Cerebellar cortex (tissue), 1 donor: ENCODE data around the gene DDA1.
"Not testable (repeated sequence)": the region's sequence is repeated elsewhere in the genome, so short reads cannot be mapped to it uniquely, and the experiment has no call there.

Source experiments
- DNase-seq: peaks from one replicate; pipeline ENCODE4 v3.0.0-alpha.2; 2015; ENCODE audit warnings: low spot score

DDA1 gene

DNA sequence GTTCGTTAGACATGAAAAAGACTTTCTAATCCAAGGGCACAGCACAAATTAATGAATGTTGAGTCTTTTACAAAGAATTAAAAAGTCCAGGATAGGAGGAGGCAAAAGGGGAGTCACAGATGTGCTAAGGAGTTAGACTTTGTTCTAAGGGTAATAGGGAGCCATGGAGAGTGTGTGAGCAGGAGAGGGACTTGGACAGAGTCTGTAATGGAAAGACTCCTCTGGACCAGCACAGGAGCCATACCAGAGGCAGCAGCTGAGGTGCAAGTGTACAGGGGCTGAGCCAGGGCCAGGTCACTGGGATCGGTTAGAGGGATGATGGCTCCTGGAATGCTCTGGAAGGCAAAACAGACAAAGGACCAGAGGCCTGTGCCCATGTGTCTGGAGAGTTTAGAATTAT lies 38.5 kb downstream of the DDA1 start:
- no peak for DNase-seq

DNA sequence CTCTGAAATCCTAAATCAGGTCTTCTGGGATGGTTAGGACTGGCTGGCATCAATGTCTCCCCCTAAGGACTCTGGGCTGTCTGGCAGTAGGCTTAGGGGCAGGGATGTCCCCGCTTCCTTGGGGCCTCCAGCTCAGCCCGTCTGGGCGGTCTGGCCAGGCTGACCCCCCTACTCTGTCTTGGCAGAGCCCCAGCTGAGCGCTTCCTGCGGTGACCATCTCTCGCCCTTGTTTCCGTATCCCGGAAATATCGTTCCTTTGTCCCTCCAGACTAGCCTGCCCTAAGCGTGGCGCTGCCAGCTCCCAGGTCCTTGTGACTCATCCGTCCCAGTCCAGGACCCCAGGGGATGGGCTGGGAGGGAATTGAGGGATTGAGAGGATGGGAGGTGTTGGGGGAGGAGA lies 39.3 kb downstream of the DDA1 start:
- no peak for DNase-seq

DNA sequence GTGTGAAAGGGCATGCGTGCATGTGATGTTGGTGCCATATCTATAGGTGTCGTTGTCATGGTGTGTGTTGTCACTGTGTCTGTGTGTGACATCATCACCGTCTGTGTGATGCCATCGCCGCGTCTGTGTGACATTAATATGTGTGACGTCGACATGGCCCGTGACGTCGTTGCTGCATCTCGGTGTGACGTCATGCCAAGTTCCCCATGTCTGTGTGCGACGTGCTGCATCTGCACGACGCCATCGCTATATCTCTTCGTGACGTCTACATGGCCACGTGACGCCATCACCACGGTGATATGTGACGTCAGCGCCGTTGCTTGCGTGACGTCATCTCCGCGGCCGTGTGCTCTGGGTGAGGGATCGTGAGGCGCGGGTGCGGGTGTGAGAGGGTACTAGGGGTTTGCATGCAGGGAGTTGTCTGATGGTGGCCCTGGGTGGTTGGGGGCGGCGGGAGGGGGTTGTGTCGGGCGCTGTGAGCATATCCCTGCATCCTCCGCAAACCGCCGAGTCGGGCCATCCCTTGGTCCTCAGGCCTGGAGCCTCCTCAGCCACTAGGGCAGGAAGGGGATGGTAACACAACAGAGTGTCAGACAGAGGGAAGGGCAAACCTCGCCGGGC lies 42.6 kb downstream of the DDA1 start:
- DNase-seq = no peak

DNA sequence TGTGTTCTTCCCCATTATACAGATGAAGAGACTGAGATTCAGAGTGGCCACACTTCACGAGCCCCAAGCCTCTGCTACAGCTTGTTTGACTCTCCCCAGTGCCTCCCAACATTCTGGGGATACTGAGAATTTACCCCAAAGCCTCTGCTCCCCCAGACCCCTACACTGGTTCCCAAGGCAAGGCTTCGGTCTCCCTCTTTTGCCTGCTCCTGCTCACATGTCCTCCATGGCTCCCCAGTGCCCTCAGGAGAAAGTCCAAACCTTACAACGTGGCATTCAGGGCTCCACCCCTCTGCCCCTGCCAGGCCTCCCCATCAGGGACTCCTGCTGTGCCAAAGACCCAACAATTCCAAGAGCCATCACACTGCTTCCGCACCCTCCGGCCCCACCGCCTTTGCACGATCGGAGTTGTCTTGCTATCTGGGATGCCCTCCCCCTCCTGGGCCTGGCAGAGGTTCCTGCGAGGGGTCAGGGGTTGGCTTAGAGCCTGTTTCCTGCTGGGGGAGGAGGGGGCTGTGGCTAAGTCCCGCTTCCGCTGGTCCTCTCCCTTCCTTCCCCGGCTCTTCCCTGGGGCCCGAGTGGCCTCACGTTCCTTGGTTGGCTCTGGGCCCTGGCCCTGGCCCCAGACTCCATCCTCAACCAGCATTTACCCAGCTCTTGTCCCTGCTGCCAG lies 43.4 kb downstream of the DDA1 start:
- DNase-seq = no peak

DNA sequence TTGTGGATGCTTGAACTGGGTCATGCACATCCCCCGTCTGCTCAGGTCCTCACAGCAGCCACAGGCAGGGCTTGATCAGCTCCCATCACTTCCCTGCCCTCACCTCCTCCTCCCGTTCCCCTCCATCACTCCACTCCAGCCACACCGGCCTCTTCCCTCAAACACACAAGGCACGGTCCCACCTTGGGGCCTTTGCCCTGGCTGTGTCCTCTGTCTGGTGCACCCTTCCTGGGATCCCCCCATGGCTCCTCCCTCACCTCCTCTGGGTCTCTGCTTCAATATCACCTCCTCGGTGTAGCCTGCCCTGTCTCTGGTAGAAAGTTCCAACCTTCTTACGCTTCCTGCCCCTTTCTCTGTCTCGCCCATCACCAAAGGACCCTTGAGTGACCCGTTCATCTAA lies 44.0 kb downstream of the DDA1 start:
- no peak for DNase-seq

DNA sequence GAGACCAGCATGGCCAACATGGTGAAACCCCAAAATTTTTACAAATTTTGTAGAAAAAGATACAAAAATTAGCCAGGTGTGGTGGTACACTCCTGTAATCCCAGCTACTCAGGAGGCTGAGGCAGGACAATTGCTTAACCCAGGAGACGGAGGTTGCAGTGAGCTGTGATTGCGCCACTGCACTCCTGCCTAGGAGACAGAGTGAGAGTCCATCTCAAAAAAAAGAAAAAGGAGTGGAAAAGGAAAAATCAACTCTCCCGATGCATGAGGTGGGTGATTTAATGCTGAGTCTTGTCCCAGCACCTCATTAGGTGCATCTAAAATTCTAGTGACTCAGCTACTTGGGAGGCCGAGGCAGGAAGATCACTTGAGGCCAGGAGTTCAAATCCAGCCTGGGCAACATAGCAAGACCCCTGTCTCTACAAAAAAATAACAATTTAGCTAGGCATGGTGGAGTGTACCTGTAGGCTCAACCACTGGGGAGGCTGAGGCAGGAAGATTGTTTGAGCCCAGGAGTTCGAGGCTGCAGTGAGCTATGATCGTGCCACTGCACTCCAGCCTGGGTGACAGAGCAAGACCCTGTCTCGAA lies 47.8 kb downstream of the DDA1 start:
- DNase-seq = no peak

DNA sequence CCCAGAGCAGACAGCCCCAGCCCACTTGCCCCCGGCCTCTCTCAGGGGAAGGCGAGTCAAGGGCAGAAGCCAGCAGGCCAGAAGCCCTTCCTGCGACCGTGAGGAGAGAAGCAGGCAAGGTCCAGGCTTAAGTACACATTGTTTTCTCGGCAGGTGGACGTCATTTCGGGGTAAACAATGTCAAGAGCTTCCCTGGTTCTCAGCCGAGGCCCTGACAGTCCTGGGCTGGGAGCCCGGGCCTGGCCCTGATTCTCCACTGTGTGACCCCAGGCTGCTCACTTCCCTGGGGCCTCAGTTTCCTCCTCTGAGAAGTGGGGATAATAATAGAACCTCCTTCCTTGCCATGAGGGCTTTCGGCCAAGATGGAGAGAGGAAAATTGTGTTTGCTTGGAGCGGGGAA lies 48.4 kb downstream of the DDA1 start:
- no peak for DNase-seq

DNA sequence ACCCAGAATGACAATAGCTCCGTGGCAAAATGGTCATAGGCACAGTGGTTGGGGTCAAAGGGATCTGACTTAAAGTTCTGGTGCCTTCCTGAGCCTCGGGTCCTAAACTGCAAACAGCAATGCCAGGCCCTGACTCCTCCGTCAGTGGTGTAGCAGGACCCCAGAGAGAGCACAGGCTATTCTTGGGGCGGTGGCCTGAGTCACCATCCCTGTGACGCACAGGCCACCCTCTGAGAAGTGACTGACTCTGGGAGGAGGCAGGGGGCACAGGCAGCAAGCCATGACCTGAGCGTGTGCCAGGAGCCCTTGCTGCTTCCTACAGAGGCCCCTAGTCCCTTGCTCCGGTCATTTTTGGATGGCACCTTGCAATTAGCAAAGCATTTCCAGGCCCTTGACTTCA lies 49.0 kb downstream of the DDA1 start:
- no peak for DNase-seq

DNA sequence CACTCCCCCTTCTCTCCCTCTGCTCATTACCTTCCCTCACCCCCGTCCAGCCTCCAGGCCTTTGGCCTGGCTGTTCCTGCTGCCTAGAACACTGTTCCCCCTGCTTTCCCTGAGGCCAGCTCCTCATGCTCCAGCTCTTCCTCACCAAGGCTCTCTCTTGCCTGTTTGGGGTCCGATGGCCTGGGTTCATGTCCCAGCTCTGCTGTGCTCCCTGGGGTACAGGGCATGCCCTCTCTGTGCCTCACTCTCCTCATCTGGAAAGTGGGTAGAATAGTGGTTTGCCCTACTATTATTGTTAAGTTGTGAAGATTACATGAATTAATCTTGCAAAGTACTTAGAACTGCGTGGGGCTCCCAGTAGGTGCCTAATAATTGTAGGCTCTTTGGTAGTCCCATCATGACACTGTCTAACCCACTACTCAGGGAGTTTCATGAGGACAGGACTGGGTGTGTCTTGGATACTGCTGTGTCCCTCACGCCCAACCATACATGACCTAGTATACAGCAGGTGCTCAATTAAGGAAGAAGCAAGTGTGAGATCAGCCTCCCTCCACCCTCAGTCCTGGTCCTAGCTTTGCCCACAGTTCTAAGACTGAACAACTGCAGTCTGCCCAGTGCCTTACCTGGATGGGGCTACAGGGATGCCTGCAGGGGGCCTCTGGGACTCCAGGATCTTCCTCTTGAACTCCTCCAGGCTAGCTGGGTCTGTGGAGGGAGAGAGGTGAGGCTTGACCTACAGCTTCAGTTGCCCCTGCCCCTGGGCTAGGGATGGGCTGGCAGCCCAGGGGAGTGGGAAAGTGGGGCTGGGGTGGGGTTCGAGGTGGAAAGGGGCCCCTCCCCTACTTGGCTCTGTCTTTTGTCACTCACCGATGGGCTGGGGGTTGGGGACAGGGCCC lies 50.8 kb downstream of the DDA1 start:
- no peak for DNase-seq

DNA sequence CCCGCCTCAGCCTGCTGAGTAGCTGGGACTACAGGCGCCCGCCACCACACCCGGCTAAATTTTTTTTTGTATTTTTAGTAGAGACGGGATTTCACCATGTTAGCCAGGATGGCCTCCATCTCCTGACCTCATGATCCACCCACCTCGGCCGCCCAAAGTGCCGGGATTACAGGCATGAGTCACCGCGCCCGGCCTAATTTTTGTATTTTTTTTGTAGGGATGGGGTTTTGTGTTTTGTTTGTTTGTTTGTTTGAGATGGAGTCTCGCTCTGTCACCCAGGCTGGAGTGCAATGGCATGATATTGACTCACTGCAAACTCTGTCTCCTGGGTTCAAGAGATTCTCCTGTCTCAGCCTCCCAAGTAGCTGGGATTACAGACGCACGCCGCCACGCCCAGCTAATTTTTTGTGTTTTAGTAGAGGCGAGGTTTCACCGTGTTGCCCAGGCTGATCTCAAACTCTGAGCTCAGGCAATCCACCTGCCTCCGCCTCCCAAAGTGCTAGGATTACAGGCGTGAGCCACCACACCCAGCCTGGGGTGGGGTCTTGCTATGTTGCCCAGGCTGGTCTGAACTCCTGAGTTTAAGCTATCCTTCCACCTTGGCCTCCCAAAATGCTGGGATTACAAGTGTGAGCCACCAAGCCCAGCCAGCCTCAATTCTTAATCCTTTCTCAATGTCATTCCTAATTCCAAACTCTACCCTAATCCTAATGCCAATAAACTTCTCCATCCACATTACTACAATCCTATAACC lies 54.7 kb downstream of the DDA1 start:
- not testable (repeated sequence) for DNase-seq

DNA sequence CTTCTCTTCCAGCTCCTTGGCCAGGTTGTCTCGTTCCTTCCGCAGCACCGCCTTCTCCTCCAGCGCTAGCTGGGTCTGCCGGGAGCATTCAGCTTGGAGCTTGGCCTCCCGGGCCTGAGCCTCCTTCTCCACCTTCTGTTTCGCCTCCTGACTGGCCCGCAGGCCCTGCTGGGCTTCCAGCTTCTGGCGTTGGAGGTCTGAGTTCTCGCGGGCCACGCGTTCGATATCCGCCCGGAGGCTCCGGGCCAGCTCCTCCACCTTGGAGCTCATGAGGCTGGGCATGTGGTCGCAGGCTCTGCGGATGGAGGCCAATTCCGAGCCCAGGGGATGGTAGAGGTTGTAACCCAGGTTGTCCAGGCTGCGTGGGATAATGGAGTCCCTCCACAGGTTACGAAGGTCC lies 56.0 kb downstream of the DDA1 start:
- no peak for DNase-seq

DNA sequence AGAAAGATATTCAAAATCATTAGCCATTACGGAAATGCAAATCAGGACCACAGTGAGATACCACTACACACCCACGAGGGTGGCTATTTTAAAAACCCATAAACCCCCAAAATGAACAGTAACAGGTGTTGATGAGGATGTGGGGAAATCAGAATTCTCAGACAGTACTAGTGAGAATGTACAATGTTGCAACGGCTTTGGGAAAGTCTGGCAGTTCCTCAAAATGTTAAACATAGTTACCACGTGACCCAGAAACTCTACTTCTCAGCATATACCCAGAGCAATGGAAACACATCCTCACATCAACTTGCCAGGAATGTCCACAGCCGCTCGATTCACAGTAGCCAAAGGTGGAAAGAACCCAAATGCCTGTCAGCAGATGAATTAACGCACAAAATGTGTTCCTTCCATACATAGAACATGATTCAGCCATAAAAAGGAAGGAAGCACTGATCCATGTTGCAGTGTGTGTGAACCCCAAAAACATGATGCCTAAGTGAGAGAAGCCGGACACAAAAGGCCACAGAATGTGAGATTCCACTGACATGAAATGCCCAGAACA lies 60.7 kb downstream of the DDA1 start:
- no peak for DNase-seq
